Measurements from ENCODE around the gene DYNAP. TPM values are rescaled to one million over a fixed set of nuclear protein-coding genes. Genes with fewer than 3 reads are reported as not detected.

The DYNAP gene
- not detected for total RNA-seq
- polyA plus RNA-seq: not detected
- long read RNA-seq, donor 1: 0 reads
- long read RNA-seq, donor 2: 0 reads

- Histone ChIP-seq H3K27me3 (ENCODE audit: insufficient read depth in 3 of 3, low read length in 2 of 3) (no peaks in the 10 kb centered on the region), H3K36me3 (ENCODE audit: insufficient read depth in 1 of 2, low read depth in 1 of 2) (no peaks in the 10 kb centered on the region), H3K4me1 (no peaks in the 10 kb centered on the region), H3K27ac (no peak within 1 kb of the TSS), H3K9me3 (no peaks in the 10 kb centered on the region), H3K4me3 (no peak within 1 kb of the TSS)
- TF ChIP-seq CTCF (IDR thresholded peaks at IDR 0.05): no peak
- ATAC-seq (no peak), DNase-seq (no peak)
- intact Hi-C loops (cut with DNase I): no loop called here
- WGBS, 3 donors: 80 to 85% (median 84%) methylated on average over 5 of the region's 5 CpGs
These were observed at the start of gene DYNAP for GRCh38 chr18:54590945-54591344. Gene DYNAP, plus strand, starts transcription at chr18:54591245. Its CDS starts 38 bp downstream, at chr18:54591283.

GRCh38 chr18:54551590-54551989 is 39.5 kb upstream of the DYNAP start:
- Histone ChIP-seq H3K27me3 (ENCODE audit: insufficient read depth in 3 of 3, low read length in 2 of 3) (peaks cover 0 to 2% (median 0%) of the 10 kb centered on the region in 3 donors), H3K36me3 (ENCODE audit: insufficient read depth in 1 of 2, low read depth in 1 of 2) (no peaks in the 10 kb centered on the region), H3K27ac (no peak overlapping the region), H3K4me1 (no peaks in the 10 kb centered on the region), H3K9me3 (no peaks in the 10 kb centered on the region), H3K4me3 (no peak overlapping the region)
- ATAC-seq (no peak), DNase-seq (no peak)
- WGBS, 3 donors: 96 to 98% (median 96%) methylated on average over 1 of the region's 1 CpG
- intact Hi-C loops (cut with DNase I): loop anchor here in 1 of 2 donors (10.0 kb wide), 1 partner anchor 123 kb away; no protein-coding TSS in a partner anchor
- no peak for TF ChIP-seq CTCF (IDR thresholded peaks at IDR 0.05)

GRCh38 chr18:54555286-54555685 is 35.8 kb upstream of the DYNAP start:
- no peaks in the 10 kb centered on the region for H3K9me3 ChIP-seq
- H3K36me3 ChIP-seq (ENCODE audit: insufficient read depth in 1 of 2, low read depth in 1 of 2): no peaks in the 10 kb centered on the region
- H3K27ac ChIP-seq: no peak overlapping the region
- H3K4me1 ChIP-seq: no peaks in the 10 kb centered on the region
- no peak for TF ChIP-seq CTCF (IDR thresholded peaks at IDR 0.05)
- intact Hi-C loops (cut with DNase I): loop anchor here in 1 of 2 donors (10.0 kb wide), 1 partner anchor 120 kb away; no protein-coding TSS in a partner anchor
- no peak overlapping the region for H3K4me3 ChIP-seq
- DNase-seq (no peak), ATAC-seq (no peak)
- WGBS, 3 donors: 81 to 93% (median 87%) methylated on average over 2 of the region's 2 CpGs
- H3K27me3 ChIP-seq (ENCODE audit: insufficient read depth in 3 of 3, low read length in 2 of 3): no peaks in the 10 kb centered on the region

GRCh38 chr18:54555996-54556395 is 35.0 kb upstream of the DYNAP start:
- Histone ChIP-seq H3K9me3 (no peaks in the 10 kb centered on the region), H3K4me1 (no peaks in the 10 kb centered on the region), H3K27me3 (ENCODE audit: insufficient read depth in 3 of 3, low read length in 2 of 3) (no peaks in the 10 kb centered on the region), H3K36me3 (ENCODE audit: insufficient read depth in 1 of 2, low read depth in 1 of 2) (no peaks in the 10 kb centered on the region), H3K27ac (no peak overlapping the region), H3K4me3 (no peak overlapping the region)
- 26 to 69% (median 69%) methylated on average over 1 of the region's 1 CpG for WGBS, 3 donors
- ATAC-seq (no peak), DNase-seq (no peak)
- no peak for TF ChIP-seq CTCF (IDR thresholded peaks at IDR 0.05)
- intact Hi-C loops (cut with DNase I): loop anchor here in 1 of 2 donors (10.0 kb wide), 1 partner anchor 119 kb away; no protein-coding TSS in a partner anchor

GRCh38 chr18:54557958-54558357 is 33.1 kb upstream of the DYNAP start:
- ATAC-seq (no peak), DNase-seq (no peak)
- WGBS, 3 donors: 59 to 73% (median 67%) methylated on average over 2 of the region's 2 CpGs
- no peak for TF ChIP-seq CTCF (IDR thresholded peaks at IDR 0.05)
- Histone ChIP-seq H3K27ac (no peak overlapping the region), H3K27me3 (ENCODE audit: insufficient read depth in 3 of 3, low read length in 2 of 3) (no peaks in the 10 kb centered on the region), H3K4me3 (no peak overlapping the region), H3K36me3 (ENCODE audit: insufficient read depth in 1 of 2, low read depth in 1 of 2) (no peaks in the 10 kb centered on the region), H3K9me3 (no peaks in the 10 kb centered on the region), H3K4me1 (no peaks in the 10 kb centered on the region)
- intact Hi-C loops (cut with DNase I): loop anchor here in 1 of 2 donors (10.0 kb wide), 1 partner anchor 117 kb away; no protein-coding TSS in a partner anchor

Measured in psoas muscle (tissue), 8 donors.